DMS 273 (cell line): Measurements from ENCODE around the gene TBX4.

Source experiments
- DNase-seq: peaks from one replicate; lab custom pipeline; 2025; ENCODE audit not compliant: unreplicated experiment; lab: John Stamatoyannopoulos, UW

The TBX4 gene

DNA sequence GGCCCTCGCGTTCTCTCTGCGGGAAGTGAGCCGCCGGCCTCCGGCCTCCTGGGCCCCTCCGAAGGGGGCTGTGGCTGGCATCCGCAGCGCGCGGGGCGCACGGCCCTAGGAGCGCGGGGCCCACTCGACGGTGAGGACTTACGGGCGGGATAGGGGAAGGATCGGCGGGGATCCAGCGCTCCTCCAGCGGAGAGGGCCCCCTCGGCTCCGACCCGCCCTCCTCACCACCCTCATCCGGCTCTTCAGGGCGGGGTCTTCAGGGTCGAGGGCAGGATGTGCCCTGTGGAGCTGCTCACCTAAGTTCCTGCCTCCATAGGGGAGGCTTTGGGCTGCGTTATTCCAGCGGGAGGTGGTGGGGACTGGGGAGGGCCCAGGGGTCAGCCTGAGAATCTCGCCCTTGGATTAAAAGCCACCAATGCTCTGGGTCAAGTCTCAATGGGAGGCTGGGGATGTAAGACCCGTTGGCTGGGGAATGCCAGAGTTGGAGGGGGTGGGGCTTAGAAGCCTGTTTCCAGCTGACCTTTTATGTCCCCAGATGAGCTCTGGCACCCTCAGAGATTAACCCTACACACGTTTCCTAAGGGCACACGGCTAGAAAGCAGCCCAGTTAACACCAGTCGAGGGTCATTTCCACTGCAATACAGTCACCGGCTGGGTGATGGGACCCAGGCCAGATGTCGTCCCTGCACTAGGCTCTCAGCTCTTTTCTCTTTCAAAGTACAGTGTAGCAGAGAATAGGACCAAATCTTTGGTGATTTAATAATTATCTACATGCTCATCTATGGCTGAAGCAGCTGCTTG is 39.2 kb upstream of the TBX4 start:
- peak; percentile 46 for DNase-seq

DNA sequence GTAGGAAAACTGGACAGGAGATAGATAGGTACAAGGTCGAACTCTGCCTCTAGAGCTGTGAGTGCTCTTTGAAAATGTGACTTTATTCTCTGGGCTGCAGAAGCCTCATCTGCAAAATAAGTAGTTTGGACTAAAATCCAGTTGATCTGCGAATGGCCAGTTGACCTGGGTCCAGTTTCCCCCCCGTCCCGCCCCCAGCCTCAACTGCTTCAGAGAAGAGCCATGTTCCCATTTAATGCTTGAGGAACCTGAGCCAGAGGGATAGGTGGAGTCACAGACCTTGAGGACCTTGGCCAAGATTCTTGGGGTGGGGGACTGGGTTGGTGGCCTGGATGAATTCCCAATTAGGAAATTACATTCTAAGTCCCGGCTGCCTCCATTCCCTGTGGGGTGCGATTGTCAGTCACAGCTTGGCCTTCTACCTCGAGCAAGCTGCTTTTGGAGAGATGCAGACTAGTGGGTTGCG is 38.5 kb upstream of the TBX4 start:
- DNase-seq = no peak

DNA sequence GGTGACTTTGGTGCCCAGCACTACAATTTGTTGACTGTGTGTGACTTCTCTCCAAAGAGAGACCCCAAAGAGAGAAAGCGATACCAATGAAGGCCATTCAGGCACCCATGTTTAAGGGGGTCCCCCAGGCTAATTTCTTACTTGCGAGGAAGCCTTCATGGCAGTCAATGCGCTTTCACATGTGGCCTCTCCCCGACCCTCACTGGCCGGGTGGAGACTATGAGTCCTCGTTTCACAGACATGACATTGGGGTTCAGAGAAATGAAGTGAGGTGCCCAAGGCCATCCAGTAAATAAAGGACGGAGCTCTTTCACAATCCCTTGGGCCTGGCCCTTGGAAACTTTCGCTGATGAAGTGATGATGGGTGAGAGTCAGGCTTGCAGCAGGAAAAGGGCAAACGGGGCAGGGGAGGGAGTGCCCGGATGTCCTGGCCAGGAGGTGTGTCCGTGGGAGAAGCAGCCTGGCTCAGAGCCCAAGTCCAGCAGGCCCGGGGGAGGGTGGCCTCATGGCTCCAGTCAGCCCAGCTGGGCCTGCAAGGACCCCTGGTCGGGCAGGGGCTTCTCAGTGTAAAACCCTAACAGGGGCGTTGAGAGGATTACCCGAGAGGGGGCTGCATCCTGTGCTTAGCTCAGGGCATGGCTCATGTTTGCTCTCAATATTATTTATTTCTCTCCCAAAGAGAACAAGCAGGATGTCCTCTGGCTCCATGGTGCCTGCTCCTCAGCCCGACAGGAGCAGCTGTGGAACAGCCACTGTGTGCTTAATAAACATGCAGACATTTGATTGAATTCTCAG is 37.9 kb upstream of the TBX4 start:
- no peak for DNase-seq

GRCh38 chr17:61414936-61415251 is 37.3 kb upstream of the TBX4 start:
- DNase-seq = no peak

GRCh38 chr17:61415374-61416210 is 36.6 kb upstream of the TBX4 start:
- no peak for DNase-seq

- DNase-seq = no peak
Measured at GRCh38 chr17:61416211-61416539, 36.0 kb upstream of the TBX4 start.

DNA sequence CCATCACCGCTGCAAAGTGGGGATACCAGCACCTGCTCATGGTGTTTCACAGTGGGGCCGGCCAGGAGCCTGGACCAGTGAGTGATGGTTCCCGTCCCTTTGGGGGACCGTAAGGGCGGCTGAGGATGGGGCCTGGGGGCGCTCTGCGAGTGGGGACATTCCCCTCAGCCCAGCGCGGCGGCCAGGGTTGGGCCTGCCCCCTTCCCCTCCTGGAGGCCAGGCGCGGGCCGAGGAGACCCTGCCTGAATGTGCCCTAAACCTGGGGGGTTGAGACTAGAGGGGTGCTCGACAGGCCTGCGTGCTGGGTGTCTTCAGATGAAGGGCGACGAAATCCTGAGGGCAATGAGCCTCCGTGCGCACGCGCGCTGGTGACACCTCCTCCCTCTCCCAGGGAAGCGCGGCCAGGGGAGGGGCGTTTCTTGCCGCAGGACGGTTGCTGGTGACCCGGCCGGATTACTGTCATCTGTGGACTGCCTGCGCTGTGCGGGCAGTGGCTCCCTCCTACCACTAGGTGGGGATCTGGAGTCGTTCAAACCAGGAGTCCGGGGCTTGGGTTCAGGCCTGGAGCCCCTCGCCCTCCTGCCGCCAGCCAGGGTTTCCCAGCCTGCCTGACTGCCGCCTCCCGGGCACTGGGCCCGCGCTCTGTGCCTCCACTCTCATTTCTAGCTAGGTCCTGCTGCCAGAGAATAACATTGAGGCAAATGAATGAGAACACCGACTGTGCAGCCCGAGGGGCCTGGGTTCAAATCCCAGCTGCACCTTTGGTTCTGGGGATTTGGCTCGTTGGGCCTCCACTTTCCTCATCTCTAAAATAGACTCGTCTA is 35.5 kb upstream of the TBX4 start:
- peak; percentile 92 for DNase-seq

DNA sequence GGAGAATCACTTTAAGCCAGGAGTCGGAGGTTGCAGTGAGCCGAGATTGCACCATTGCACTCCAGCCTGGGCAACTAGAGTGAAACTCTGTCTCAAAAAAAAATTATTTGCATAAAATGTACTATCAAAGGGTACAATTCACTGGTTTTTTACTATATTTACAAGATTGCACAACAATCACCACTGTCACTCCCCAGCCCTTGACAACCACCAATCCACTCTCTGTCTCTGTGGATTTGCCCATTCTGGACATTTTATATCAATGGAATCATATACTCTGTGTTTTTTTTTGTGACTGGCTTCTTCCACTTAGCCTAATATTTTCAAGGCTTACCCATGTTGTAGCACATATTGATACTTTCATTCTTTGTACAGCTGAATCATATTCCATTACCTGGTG is 33.8 kb upstream of the TBX4 start:
- DNase-seq = no peak

- no peak for DNase-seq
Measured at GRCh38 chr17:61419496-61420046, 32.7 kb upstream of the TBX4 start.

DNA sequence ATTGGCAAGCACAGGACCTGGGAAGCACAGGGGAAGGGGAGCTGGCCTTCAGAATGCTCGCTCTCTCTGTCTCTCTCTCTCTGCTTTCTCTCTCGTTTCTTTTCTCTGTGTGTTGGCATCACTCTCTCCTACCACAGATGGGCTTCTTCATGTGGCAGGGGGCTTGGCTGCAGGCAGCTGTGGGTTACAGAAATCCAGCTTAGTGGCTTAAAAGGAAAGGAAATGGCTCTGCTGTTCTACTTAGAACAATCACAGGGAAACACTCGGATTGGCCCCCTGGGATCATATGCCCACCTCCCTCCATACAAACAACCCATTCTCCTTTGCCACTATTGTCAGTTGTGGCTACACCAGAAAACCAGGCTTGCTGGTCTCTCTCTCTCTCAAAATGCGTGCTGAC is 32.2 kb upstream of the TBX4 start:
- no peak for DNase-seq

DNA sequence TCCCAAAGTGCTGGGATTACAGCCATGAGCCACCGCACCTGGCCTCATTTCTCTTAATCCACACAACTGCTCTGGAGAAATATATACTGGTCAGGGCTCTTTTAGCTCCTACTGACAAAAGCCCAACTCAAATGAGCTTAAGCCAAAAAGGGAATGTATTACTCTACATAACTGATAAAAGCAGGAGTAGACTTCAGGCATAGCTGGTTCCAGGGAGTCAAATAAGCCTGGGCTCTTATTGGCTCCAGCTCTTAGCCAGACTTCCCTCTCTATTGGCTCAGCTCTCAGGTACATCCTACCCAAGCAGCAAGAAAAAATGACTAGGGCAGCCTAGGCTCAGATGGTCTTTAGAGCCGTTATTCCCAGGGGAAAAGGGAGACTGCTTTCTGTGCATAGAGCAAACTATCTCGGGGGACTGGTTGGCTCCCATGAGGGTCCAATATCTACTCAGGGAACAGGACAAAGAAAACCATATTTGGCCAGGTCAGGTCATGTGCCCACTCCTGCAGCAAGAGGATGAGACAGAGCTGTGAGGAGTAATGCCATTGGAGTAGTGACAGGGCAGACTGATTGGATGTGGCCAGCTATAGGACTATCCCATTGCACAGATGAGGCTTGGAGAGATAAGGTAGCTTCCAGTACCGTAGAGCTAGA is 31.4 kb upstream of the TBX4 start:
- DNase-seq = no peak

DNA sequence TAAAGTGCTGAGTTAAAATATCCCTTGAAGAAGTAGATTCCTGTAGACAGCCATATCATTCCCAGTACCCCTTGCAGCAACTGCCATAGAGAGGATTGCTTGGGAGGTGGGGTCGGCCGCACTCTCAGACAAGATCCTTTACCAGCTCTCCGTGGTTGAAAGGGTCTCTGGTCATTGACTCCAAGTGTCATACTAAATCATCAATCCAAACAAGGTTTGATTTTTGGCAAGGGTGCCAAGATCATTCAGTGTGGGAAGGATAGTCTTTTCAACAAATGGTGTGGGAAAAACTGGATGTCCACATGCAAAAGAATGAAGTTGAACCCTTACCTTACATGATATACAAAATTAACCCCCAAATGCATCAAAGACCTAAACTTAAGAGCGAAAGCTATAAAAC is 30.8 kb upstream of the TBX4 start:
- no peak for DNase-seq

DNA sequence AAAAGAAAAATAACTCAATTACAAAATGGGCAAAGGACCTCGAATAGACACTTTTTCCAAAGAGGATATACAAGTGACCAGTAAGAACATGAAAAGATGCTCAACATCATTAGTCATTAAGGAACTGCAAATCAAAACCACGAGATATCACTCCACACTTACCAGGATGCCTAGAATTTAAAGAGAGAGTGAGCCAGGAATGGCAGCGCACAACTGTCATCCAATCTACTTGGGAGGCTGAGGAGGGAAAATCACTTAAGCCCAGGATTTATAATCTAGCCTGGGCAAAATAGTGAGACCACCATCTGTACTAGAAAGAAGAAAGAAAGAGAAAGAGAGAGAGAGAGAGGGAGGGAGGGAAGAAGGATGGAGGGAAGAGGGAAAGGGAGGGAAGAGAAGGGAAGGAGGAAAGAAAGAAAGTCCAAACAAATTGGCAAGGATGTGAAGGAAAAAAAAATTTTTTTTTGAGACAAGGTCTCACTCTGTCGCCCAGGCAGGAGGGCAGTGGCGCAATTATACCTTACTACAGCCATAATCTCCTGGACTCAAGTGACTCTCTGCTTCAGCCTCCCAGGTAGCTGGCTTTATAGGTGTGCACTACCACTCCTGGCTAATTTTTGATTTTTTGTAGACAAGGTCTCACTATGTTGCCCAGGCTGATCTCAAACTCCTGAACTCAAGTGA is 30.0 kb upstream of the TBX4 start:
- no peak for DNase-seq

DNA sequence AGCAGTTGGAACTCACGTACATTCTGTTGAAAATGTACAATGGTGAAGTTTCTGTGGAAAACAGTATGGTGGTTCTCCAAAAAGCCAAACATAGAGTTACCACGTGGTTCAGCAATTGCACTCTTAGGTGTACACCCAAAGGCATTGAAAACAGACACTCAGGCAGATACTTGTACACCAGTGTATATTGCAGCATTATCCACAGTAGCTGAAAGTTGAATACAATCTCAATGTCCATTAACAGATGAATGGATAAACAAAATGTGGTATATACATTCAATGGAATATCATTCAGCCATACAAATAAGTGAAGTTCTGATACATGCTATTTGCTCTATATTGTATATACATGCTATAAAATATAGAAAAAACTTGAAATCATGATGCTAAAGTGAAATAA is 29.4 kb upstream of the TBX4 start:
- no peak for DNase-seq

DNA sequence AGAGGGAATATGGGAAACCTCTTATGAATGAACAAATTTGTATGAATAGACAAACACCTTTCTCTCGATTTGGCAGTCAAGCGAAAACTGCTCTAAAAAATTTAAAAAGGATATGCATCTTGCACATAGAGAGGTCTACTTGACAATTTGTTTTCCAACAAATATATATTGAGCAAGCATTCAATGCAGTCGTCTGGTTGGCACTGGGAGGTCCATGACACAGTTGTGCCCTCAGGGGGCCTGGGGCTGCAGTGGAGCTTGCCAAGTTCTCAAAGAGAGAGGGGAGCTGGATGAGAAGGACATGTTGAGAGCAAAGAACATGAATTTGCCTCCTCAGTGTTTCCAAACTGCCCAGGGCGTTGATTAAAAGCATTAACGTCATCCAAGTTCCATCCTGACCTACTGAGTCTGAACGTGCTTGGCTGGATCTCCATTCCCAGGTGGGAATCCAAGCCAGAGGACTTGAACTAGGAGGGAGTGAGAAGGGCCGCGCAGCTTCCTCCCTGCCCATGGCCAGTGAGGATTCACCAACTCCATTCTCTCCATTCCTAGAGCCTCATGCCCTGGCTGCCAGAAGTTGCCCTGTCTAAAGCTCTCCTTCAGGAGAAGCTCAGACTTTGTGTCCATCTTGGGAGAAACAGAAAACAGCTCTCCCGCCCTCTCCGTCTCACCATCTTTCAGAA is 28.1 kb upstream of the TBX4 start:
- DNase-seq = no peak

DNA sequence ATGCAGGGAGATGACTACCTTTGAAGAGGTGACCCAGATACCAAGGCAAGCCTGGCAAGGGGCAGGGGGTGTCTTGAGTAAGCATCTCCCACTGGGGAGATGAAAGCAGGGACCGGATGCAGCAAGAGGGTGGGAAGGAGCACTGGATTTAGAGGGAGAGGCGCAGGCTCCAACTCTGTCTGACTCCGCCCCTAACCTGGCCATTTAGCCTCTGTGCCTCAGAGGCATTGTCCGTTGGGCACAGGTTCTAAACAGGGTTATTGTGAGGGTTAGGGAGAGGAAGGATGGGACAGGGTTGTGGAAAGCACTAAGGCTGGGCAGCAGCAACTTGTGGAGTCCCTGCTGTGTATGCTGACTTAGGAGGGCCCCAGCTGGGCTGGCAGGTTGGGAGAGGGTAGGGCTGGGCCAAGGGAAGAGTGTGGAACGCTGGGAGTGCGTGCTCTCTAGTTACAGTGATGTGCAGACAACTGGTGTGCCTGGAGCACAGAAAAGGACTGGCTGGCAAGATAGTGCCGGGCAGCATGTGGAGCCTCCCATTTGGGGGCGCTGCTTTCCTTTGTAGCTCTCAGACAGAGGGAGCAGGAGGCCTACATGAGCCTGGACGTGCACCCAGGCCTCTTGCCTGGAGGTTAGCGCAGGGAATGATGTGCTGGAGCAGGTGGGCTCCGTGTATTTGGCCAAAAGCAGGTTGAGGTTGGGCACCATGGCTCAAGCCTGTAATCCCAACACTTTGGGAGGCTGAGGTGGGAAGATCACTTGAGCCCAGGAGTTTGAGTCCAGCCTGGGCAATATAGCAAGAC is 26.3 kb upstream of the TBX4 start:
- peak; percentile 34 for DNase-seq

- no peak for DNase-seq
Measured at GRCh38 chr17:61426482-61427304, 25.5 kb upstream of the TBX4 start.
